Spleen (tissue), 7 donors: ENCODE data around the gene NDUFB11.

Experiments
- POLR2A ChIP-seq, 3 donors: fragments of 450-650 bp; IDR thresholded peaks; one replicate each; pipeline ENCODE4 v1.5.1; 2017; ENCODE audit warnings: antibody characterized with exemption in 3 of 3, mild to moderate bottlenecking in 1 of 3
- POLR2AphosphoS5 ChIP-seq, 3 donors: sonication (generic); formaldehyde crosslinking; IDR thresholded peaks; one replicate each; pipeline ENCODE4 v1.5.1; 2017; ENCODE audit warnings: antibody characterized with exemption in 3 of 3
- TF ChIP-seq, protein P1 (sequence below), 11 experiments: fragments of 200-600 bp in 7 of 11; fragments of 450-650 bp in 4 of 11; sonication (generic) in 4 of 11; IDR thresholded peaks in 8 of 11; conservative IDR thresholded peaks in 3 of 11; 1 replicate in 7 of 11; 2 replicates in 4 of 11; pipeline versions ENCODE4 v1.4.0 to v1.8.0; 2016 to 2021; ENCODE audit warnings: antibody characterized with exemption in 11 of 11, inconsistent platforms in 4 of 11, mild to moderate bottlenecking in 1 of 11
- donor health status: DM: no; HTN: no; CAD: no; lungs with moderate emphysema.
- donor health status: DM: no; HTN: no; CAD: no.
- donor health status: DM: no; HTN: no; CAD: no.

DNA sequence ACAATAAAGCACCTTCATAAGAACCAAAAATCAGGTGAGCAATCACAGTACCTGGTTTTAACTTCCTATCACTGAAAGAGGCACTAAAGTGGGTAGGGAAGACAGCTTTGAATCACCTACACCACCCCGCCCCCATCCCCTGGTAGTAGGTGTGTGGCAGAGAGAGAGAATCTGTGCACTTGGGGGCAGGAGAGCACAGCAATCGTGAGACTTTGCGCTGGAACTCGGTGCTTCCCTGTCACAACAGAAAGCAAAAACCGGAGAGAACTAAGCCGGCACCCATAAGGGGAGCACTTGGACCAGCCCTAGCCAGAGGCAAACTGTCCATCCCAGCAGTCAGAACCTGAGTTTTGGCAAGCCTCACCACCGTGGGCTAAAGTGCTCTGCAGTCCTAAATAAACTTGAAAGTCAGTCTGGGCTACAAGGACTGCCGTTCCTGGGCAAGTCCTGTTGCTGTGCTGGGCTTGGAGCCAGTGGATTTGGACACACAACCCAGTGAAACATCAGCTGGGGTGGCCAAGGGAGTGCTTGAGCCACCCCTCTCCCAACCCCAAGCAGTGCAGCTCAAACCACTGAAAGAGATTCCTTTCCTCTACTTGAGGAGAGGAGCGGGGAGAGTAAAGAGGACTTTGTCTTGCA is 32.1 kb downstream of the NDUFB11 start:
- TF ChIP-seq, protein P1, sequence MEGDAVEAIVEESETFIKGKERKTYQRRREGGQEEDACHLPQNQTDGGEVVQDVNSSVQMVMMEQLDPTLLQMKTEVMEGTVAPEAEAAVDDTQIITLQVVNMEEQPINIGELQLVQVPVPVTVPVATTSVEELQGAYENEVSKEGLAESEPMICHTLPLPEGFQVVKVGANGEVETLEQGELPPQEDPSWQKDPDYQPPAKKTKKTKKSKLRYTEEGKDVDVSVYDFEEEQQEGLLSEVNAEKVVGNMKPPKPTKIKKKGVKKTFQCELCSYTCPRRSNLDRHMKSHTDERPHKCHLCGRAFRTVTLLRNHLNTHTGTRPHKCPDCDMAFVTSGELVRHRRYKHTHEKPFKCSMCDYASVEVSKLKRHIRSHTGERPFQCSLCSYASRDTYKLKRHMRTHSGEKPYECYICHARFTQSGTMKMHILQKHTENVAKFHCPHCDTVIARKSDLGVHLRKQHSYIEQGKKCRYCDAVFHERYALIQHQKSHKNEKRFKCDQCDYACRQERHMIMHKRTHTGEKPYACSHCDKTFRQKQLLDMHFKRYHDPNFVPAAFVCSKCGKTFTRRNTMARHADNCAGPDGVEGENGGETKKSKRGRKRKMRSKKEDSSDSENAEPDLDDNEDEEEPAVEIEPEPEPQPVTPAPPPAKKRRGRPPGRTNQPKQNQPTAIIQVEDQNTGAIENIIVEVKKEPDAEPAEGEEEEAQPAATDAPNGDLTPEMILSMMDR (IDR thresholded peaks at IDR 0.05 in 8 of 11, conservative IDR thresholded peaks at IDR 0.05 in 3 of 11): no peak
- TF ChIP-seq POLR2AphosphoS5 (IDR thresholded peaks at IDR 0.05): no peak
- TF ChIP-seq POLR2A (IDR thresholded peaks at IDR 0.05): no peak
